ENCODE data around the gene MEOX1.

- no peak for TF ChIP-seq TEAD1 (CRISPR knock-in tag; IDR thresholded peaks at IDR 0.05)
- no peak for TF ChIP-seq CTCF (IDR thresholded peaks at IDR 0.05)
- no peak for TF ChIP-seq NFE2L1 (CRISPR knock-in tag; IDR thresholded peaks at IDR 0.05)
- no peak for TF ChIP-seq E2F4 (CRISPR knock-in tag; IDR thresholded peaks at IDR 0.05; ENCODE audit: borderline replicate concordance, low read depth)
- no peak for TF ChIP-seq ATF3 (CRISPR knock-in tag; conservative IDR thresholded peaks at IDR 0.05)
- TF ChIP-seq JUN (CRISPR knock-in tag; IDR thresholded peaks at IDR 0.05): no peak
- TF ChIP-seq ETV6 (CRISPR knock-in tag; IDR thresholded peaks at IDR 0.05): no peak
- no peak for TF ChIP-seq CREB1 (CRISPR knock-in tag; IDR thresholded peaks at IDR 0.05)
- no peak for TF ChIP-seq MAX (CRISPR knock-in tag; IDR thresholded peaks at IDR 0.05)
- no peak for TF ChIP-seq ZNF232 (CRISPR knock-in tag; IDR thresholded peaks at IDR 0.05)
Measured at GRCh38 chr17:43620581-43620980, 41.1 kb downstream of the MEOX1 start.
